Osteocyte (in vitro differentiated cells): ENCODE results near the gene ZNF627. TPM values are rescaled to one million over a fixed set of nuclear protein-coding genes. Genes with fewer than 3 reads are reported as not detected.
"Not testable (repeated sequence)": the region's sequence is repeated elsewhere in the genome, so short reads cannot be mapped to it uniquely, and the experiment has no call there.

Experiments
- DNase-seq: peaks from one replicate; pipeline ENCODE4 v3.0.0; 2021; ENCODE audit warnings: mixed read lengths; ENCODE audit not compliant: unreplicated experiment; ENCODE audit errors: extremely low spot score
- H3K27ac Mint-ChIP-seq: one replicate; pipeline ENCODE4 v1.8.0; 2021; ENCODE audit warnings: mild to moderate bottlenecking, mixed read lengths; ENCODE audit not compliant: unreplicated experiment
- H3K27me3 Mint-ChIP-seq: one replicate; pipeline ENCODE4 v1.8.0; 2021; ENCODE audit warnings: mixed read lengths; ENCODE audit not compliant: unreplicated experiment
- H3K36me3 Mint-ChIP-seq: one replicate; pipeline ENCODE4 v1.8.0; 2021; ENCODE audit warnings: mixed read lengths; ENCODE audit not compliant: unreplicated experiment
- H3K4me1 Mint-ChIP-seq: one replicate; pipeline ENCODE4 v1.8.0; 2021; ENCODE audit warnings: mixed read lengths; ENCODE audit not compliant: unreplicated experiment
- H3K4me3 Mint-ChIP-seq: one replicate; pipeline ENCODE4 v1.8.0; 2021; ENCODE audit warnings: mild to moderate bottlenecking, moderate library complexity, mixed read lengths; ENCODE audit not compliant: unreplicated experiment
- H3K9me3 Mint-ChIP-seq: one replicate; pipeline ENCODE4 v1.8.0; 2021; ENCODE audit warnings: mixed read lengths; ENCODE audit not compliant: unreplicated experiment
- CTCF ChIP-seq: fragments of 200-600 bp; sonication (generic); IDR thresholded peaks from 2 replicates; pipeline ENCODE4 v1.5.0; 2021; ENCODE audit warnings: antibody characterized with exemption, mild to moderate bottlenecking, moderate library complexity
- total RNA-seq: library from RNA; stranded (reverse); gene quantifications from 2 replicates; pipeline ENCODE4 v1.2.1, GENCODE V29; 2021

Gene ZNF627
- total RNA-seq, 1 donor from 2014 or later: 18.2 TPM

- Mint-ChIP-seq H3K27ac (no peak overlapping the region), H3K4me3 (no peak overlapping the region), H3K9me3 (peaks cover 11% of the 10 kb centered on the region), H3K27me3 (no peaks in the 10 kb centered on the region), H3K36me3 (peaks cover 72% of the 10 kb centered on the region), H3K4me1 (no peaks in the 10 kb centered on the region)
- DNase-seq: no peak
- TF ChIP-seq CTCF: no peak
These were observed 20.1 kb downstream of the ZNF627 start for GRCh38 chr19:11617180-11618062.

- peaks cover 18% of the 10 kb centered on the region for H3K4me1 Mint-ChIP-seq
- no peak for TF ChIP-seq CTCF
- H3K9me3 Mint-ChIP-seq: peaks cover 11% of the 10 kb centered on the region
- no peak for DNase-seq
- no peak overlapping the region for H3K4me3 Mint-ChIP-seq
- H3K27me3 Mint-ChIP-seq: peaks cover 4% of the 10 kb centered on the region
- H3K27ac Mint-ChIP-seq: no peak overlapping the region
- H3K36me3 Mint-ChIP-seq: peaks cover 61% of the 10 kb centered on the region
These were observed 23.3 kb downstream of the ZNF627 start for GRCh38 chr19:11620553-11620952.

GRCh38 chr19:11622401-11622800 lies 25.1 kb downstream of the ZNF627 start:
- H3K9me3 Mint-ChIP-seq, H3K27ac Mint-ChIP-seq, DNase-seq, H3K4me3 Mint-ChIP-seq: not testable (repeated sequence)
- Mint-ChIP-seq H3K27me3 (peaks cover 12% of the 10 kb centered on the region), H3K36me3 (peaks cover 46% of the 10 kb centered on the region), H3K4me1 (peaks cover 18% of the 10 kb centered on the region)

- Mint-ChIP-seq H3K27me3 (peaks cover 12% of the 10 kb centered on the region), H3K4me3 (no peak overlapping the region), H3K4me1 (peaks cover 18% of the 10 kb centered on the region), H3K36me3 (peaks cover 30% of the 10 kb centered on the region), H3K27ac (no peak overlapping the region), H3K9me3 (no peaks in the 10 kb centered on the region)
- TF ChIP-seq CTCF: no peak
- no peak for DNase-seq
These were observed 26.8 kb downstream of the ZNF627 start for GRCh38 chr19:11624069-11624463.

GRCh38 chr19:11626252-11626651 lies 29.0 kb downstream of the ZNF627 start:
- Mint-ChIP-seq H3K27ac (no peak overlapping the region), H3K9me3 (no peaks in the 10 kb centered on the region), H3K4me3 (no peak overlapping the region), H3K4me1 (peaks cover 18% of the 10 kb centered on the region), H3K27me3 (peaks cover 19% of the 10 kb centered on the region), H3K36me3 (peaks cover 10% of the 10 kb centered on the region)
- no peak for DNase-seq
- no peak for TF ChIP-seq CTCF
